ENCODE data around the gene ZCCHC4.

Gene ZCCHC4

DNA sequence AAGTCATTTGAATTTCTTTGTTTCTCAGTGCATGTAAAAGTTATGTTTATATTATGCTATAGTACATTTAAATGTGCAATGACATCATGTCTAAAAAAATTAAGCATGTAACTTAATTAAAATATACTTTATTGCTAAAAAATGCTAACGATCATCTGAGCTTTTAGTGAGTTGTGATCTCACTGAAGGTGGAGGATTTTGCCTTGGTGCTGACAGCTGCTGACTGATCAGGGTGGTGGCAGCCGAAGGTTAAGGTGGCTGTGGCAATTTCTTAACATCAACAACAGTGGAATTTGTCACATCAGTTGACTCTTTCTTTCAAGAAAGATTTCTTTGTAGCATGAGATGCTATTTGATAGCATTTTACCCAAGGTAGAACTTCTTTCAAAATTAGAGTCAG lies 71.1 kb downstream of the ZCCHC4 start:
- Histone ChIP-seq H3K9me3 (replicated peaks in 1 of 2; ENCODE audit: control insufficient read depth in 2 of 2, insufficient read depth in 1 of 2, low read depth in 1 of 2, low read length in 2 of 2) (no peaks in the 10 kb centered on the region), H2BK15ac (ENCODE audit: low read length) (no peak overlapping the region), H2AFZ (ENCODE audit: low read length) (no peak overlapping the region), H3K27ac (replicated peaks; ENCODE audit: low read length) (no peak overlapping the region), H2AK5ac (ENCODE audit: low read depth, low read length) (no peak overlapping the region), H3K4me3 (ENCODE audit: low read length in 2 of 2) (no peak overlapping the region), H2BK120ac (ENCODE audit: low read depth, low read length) (no peak overlapping the region), H3K18ac (ENCODE audit: low read length) (no peak overlapping the region), H4K8ac (ENCODE audit: low read depth, low read length) (no peak overlapping the region), H3K4ac (ENCODE audit: low read length) (no peak overlapping the region), H3K79me1 (ENCODE audit: low read depth, low read length) (peaks cover 3% of the 10 kb centered on the region), H2BK12ac (ENCODE audit: low read length) (no peak overlapping the region), H3K27me3 (ENCODE audit: control insufficient read depth in 3 of 3, insufficient read depth in 3 of 3, low read depth in 1 of 3, low read length in 3 of 3) (no peaks in the 10 kb centered on the region), H3K23ac (ENCODE audit: low read depth, low read length, poor library complexity) (no peak overlapping the region), H3K4me1 (ENCODE audit: control insufficient read depth in 2 of 2, insufficient read depth in 1 of 2, low read depth in 1 of 2, low read length in 2 of 2) (peaks cover 0 to 5% of the 10 kb centered on the region in 2 donors), H2BK5ac (ENCODE audit: low read length) (no peak overlapping the region), H3K14ac (ENCODE audit: low read length) (no peak overlapping the region), H3K9ac (ENCODE audit: low read depth, low read length, poor library complexity) (no peak overlapping the region), H3K36me3 (replicated peaks in 1 of 2; ENCODE audit: control insufficient read depth in 2 of 2, insufficient read depth in 2 of 2, low read length in 2 of 2) (peaks cover 8 to 91% of the 10 kb centered on the region in 2 donors), H4K91ac (ENCODE audit: low read depth, low read length, poor library complexity) (no peak overlapping the region), H3K4me2 (ENCODE audit: insufficient read depth, low read length, poor library complexity, severe bottlenecking) (no peak overlapping the region)
- WGBS, 2 donors (ENCODE audit: extremely low coverage in 2 of 2, insufficient read length in 2 of 2, insufficient replicate concordance in 1 of 2): no CpG with 5 or more reads among the region's 2 CpGs
- no peak for DNase-seq (ENCODE audit: low spot score)

DNA sequence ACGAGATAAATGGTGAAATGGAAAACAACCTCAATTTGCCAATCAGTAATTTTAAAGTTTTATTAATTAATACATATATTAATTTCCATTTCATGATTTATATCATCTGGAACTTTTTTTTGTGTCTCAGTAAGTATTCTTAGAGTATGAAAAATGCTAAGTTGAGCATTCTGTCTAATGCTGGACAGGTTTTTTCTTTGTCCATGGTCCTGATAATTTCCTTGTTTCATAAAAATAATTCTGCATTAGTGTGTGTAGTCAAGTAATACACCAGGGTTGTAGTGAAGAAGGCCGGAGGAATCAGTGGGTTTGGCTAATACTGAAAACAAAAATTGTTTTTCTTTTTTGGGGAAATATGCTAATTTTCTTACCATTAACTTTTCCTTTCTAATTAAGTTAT lies 74.4 kb downstream of the ZCCHC4 start:
- WGBS, 2 donors (ENCODE audit: extremely low coverage in 2 of 2, insufficient read length in 2 of 2, insufficient replicate concordance in 1 of 2): no CpG with 5 or more reads among the region's 2 CpGs
- Histone ChIP-seq H3K27ac (replicated peaks; ENCODE audit: low read length) (no peak overlapping the region), H3K4ac (ENCODE audit: low read length) (no peak overlapping the region)

DNA sequence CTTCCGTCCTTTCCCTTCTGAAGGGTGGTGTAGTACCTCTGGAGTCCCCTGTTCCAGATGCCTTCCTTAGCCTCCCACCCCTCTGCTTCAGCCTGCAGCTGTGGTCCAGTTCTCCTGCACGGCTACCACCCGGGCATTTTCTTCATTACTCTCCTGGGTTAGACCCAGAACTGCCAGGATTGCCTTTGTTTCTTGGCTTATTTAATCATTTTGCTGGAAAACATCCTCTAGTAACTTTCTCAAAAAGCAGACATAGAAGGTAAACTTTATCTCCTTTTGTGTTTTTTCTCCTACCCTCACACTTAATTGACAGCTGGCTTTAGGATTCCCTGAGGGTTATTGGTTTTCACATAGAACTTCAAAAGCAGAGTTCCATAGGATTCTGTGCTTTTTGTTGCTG lies 84.7 kb downstream of the ZCCHC4 start:
- no peak overlapping the region for H3K27ac ChIP-seq (replicated peaks; ENCODE audit: low read length)
- H3K79me1 ChIP-seq (ENCODE audit: low read depth, low read length): no peaks in the 10 kb centered on the region
- no peak for DNase-seq (ENCODE audit: low spot score)
- H3K9ac ChIP-seq (ENCODE audit: low read depth, low read length, poor library complexity): no peak overlapping the region
- peaks cover 2 to 11% of the 10 kb centered on the region in 2 donors for H3K9me3 ChIP-seq (replicated peaks in 1 of 2; ENCODE audit: control insufficient read depth in 2 of 2, insufficient read depth in 1 of 2, low read depth in 1 of 2, low read length in 2 of 2)
- no peak overlapping the region for H3K14ac ChIP-seq (ENCODE audit: low read length)
- no peak overlapping the region for H3K18ac ChIP-seq (ENCODE audit: low read length)
- H2BK120ac ChIP-seq (ENCODE audit: low read depth, low read length): no peak overlapping the region
- H3K4me3 ChIP-seq (ENCODE audit: low read length in 2 of 2): no peak overlapping the region
- H2AFZ ChIP-seq (ENCODE audit: low read length): no peak overlapping the region
- no peak overlapping the region for H2AK5ac ChIP-seq (ENCODE audit: low read depth, low read length)
- no peaks in the 10 kb centered on the region for H3K4me1 ChIP-seq (ENCODE audit: control insufficient read depth in 2 of 2, insufficient read depth in 1 of 2, low read depth in 1 of 2, low read length in 2 of 2)
- no peak overlapping the region for H3K4ac ChIP-seq (ENCODE audit: low read length)
- H4K91ac ChIP-seq (ENCODE audit: low read depth, low read length, poor library complexity): no peak overlapping the region
- H3K4me2 ChIP-seq (ENCODE audit: insufficient read depth, low read length, poor library complexity, severe bottlenecking): no peak overlapping the region
- no peak overlapping the region for H2BK15ac ChIP-seq (ENCODE audit: low read length)
- no peak overlapping the region for H2BK12ac ChIP-seq (ENCODE audit: low read length)
- H3K36me3 ChIP-seq (replicated peaks in 1 of 2; ENCODE audit: control insufficient read depth in 2 of 2, insufficient read depth in 2 of 2, low read length in 2 of 2): peaks cover 25 to 98% of the 10 kb centered on the region in 2 donors
- no peaks in the 10 kb centered on the region for H3K27me3 ChIP-seq (ENCODE audit: control insufficient read depth in 3 of 3, insufficient read depth in 3 of 3, low read depth in 1 of 3, low read length in 3 of 3)
- H4K8ac ChIP-seq (ENCODE audit: low read depth, low read length): no peak overlapping the region
- no peak overlapping the region for H2BK5ac ChIP-seq (ENCODE audit: low read length)
- WGBS, 2 donors (ENCODE audit: extremely low coverage in 2 of 2, insufficient read length in 2 of 2, insufficient replicate concordance in 1 of 2): no CpG with 5 or more reads among the region's 3 CpGs
- no peak overlapping the region for H3K23ac ChIP-seq (ENCODE audit: low read depth, low read length, poor library complexity)

More for the DNA sequence above, 74.4 kb downstream of the ZCCHC4 start:
- Histone ChIP-seq H3K27me3 (ENCODE audit: control insufficient read depth in 3 of 3, insufficient read depth in 3 of 3, low read depth in 1 of 3, low read length in 3 of 3) (no peaks in the 10 kb centered on the region), H3K4me1 (ENCODE audit: control insufficient read depth in 2 of 2, insufficient read depth in 1 of 2, low read depth in 1 of 2, low read length in 2 of 2) (no peaks in the 10 kb centered on the region), H3K9me3 (replicated peaks in 1 of 2; ENCODE audit: control insufficient read depth in 2 of 2, insufficient read depth in 1 of 2, low read depth in 1 of 2, low read length in 2 of 2) (no peaks in the 10 kb centered on the region), H3K36me3 (replicated peaks in 1 of 2; ENCODE audit: control insufficient read depth in 2 of 2, insufficient read depth in 2 of 2, low read length in 2 of 2) (peaks cover 7 to 90% of the 10 kb centered on the region in 2 donors), H3K9ac (ENCODE audit: low read depth, low read length, poor library complexity) (no peak overlapping the region), H2BK12ac (ENCODE audit: low read length) (no peak overlapping the region), H2BK5ac (ENCODE audit: low read length) (no peak overlapping the region), H2BK15ac (ENCODE audit: low read length) (no peak overlapping the region), H3K4me3 (ENCODE audit: low read length in 2 of 2) (no peak overlapping the region), H2AK5ac (ENCODE audit: low read depth, low read length) (no peak overlapping the region), H3K79me1 (ENCODE audit: low read depth, low read length) (no peaks in the 10 kb centered on the region), H2BK120ac (ENCODE audit: low read depth, low read length) (no peak overlapping the region), H4K91ac (ENCODE audit: low read depth, low read length, poor library complexity) (no peak overlapping the region), H2AFZ (ENCODE audit: low read length) (no peak overlapping the region), H4K8ac (ENCODE audit: low read depth, low read length) (no peak overlapping the region), H3K18ac (ENCODE audit: low read length) (no peak overlapping the region), H3K14ac (ENCODE audit: low read length) (no peak overlapping the region), H3K4me2 (ENCODE audit: insufficient read depth, low read length, poor library complexity, severe bottlenecking) (no peak overlapping the region), H3K23ac (ENCODE audit: low read depth, low read length, poor library complexity) (no peak overlapping the region)
- DNase-seq (ENCODE audit: low spot score): no peak

DNA sequence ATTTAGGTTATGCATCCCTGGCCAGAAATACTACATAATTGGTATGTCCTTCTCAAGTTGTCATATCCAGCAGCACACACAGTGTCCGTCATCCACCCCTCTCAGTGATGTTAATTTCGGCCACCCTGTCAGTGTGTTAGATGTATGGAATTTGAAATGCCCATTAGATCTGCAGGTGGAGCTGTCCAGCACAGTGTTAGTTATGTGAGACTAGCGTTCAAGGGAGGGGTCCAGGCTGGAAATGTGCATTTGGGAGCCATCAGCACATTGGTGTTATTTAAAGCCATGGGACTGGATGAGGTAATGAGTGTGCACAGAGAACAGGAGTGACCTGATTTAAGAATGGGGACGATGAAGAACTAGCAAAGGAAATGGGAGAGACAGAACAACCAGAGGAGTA lies 86.9 kb downstream of the ZCCHC4 start:
- no peaks in the 10 kb centered on the region for H3K79me1 ChIP-seq (ENCODE audit: low read depth, low read length)
- no peak overlapping the region for H3K27ac ChIP-seq (replicated peaks; ENCODE audit: low read length)
- H2BK12ac ChIP-seq (ENCODE audit: low read length): no peak overlapping the region
- no peaks in the 10 kb centered on the region for H3K4me1 ChIP-seq (ENCODE audit: control insufficient read depth in 2 of 2, insufficient read depth in 1 of 2, low read depth in 1 of 2, low read length in 2 of 2)
- H2BK15ac ChIP-seq (ENCODE audit: low read length): no peak overlapping the region
- no peak overlapping the region for H2BK5ac ChIP-seq (ENCODE audit: low read length)
- no peak overlapping the region for H2BK120ac ChIP-seq (ENCODE audit: low read depth, low read length)
- H2AK5ac ChIP-seq (ENCODE audit: low read depth, low read length): no peak overlapping the region
- peaks cover 20 to 97% of the 10 kb centered on the region in 2 donors for H3K36me3 ChIP-seq (replicated peaks in 1 of 2; ENCODE audit: control insufficient read depth in 2 of 2, insufficient read depth in 2 of 2, low read length in 2 of 2)
- H3K9ac ChIP-seq (ENCODE audit: low read depth, low read length, poor library complexity): no peak overlapping the region
- DNase-seq (ENCODE audit: low spot score): no peak
- no peaks in the 10 kb centered on the region for H3K27me3 ChIP-seq (ENCODE audit: control insufficient read depth in 3 of 3, insufficient read depth in 3 of 3, low read depth in 1 of 3, low read length in 3 of 3)
- H3K14ac ChIP-seq (ENCODE audit: low read length): no peak overlapping the region
- WGBS, 2 donors (ENCODE audit: extremely low coverage in 2 of 2, insufficient read length in 2 of 2, insufficient replicate concordance in 1 of 2): no CpG with 5 or more reads among the region's 4 CpGs
- peaks cover 2 to 11% of the 10 kb centered on the region in 2 donors for H3K9me3 ChIP-seq (replicated peaks in 1 of 2; ENCODE audit: control insufficient read depth in 2 of 2, insufficient read depth in 1 of 2, low read depth in 1 of 2, low read length in 2 of 2)
- no peak overlapping the region for H4K8ac ChIP-seq (ENCODE audit: low read depth, low read length)
- no peak overlapping the region for H3K23ac ChIP-seq (ENCODE audit: low read depth, low read length, poor library complexity)
- no peak overlapping the region for H4K91ac ChIP-seq (ENCODE audit: low read depth, low read length, poor library complexity)
- H3K18ac ChIP-seq (ENCODE audit: low read length): no peak overlapping the region
- H3K4me3 ChIP-seq (ENCODE audit: low read length in 2 of 2): no peak overlapping the region
- no peak overlapping the region for H2AFZ ChIP-seq (ENCODE audit: low read length)
- no peak overlapping the region for H3K4ac ChIP-seq (ENCODE audit: low read length)
- no peak overlapping the region for H3K4me2 ChIP-seq (ENCODE audit: insufficient read depth, low read length, poor library complexity, severe bottlenecking)

Data from neuronal stem cell (in vitro differentiated cells).